Stimulated activated CD4-positive, alpha-beta T cell treated with anti-CD3 and anti-CD28 coated beads, TNF-alpha, amount 100 ng/mL, for 1 hour (primary cell): ENCODE data around the gene UBE2E1.

Experiments used
- DNase-seq, 3 donors: peaks; one replicate each; pipeline ENCODE4 v3.0.0-alpha.2; 2020; ENCODE audit warnings: low read depth in 3 of 3, low spot score in 1 of 3

Gene UBE2E1

DNA sequence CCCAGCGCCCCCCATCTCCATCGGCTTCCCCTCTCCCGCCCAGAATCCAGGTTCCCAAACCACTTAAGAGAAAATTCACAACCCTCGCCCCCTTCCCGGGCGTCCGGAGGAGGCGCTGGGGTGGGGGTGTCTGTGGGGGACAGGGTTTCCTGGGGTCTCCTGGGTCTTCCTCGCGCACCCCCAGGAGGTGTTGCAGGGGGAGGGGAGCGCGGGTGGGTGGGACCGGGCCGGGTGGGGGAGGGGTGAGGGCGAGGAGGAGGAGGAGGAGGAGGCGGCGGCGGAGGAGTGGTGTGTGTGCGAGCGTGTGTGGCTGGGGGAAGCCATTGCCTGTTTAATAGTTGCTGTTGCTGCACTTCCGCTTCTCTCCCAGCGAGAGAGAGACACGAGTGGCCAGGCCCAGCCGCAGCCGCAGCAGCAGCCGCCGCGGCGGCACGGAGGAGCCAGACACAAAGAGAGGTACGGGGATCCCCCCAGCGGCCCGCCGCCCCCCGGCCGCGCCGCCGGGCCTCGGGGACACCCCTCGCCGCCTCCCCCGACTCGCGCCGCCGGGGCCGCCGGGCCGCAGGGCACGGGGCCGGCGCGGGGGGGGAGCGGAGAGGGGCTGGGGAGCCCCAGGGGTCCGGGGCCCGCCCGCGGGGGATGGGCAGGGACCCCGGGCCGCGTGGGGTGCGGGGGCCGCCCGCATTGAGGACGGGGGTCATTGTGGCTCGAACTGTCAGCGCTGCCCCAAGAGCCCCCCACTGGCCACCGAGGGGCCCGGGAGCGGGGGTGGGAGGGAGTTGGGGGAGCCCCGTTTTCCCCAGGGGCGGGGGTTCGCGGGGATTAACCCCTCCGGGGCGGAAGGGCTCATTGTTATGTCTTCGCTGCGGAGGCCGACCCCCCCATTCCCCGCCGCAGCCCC lies at the start of gene UBE2E1:
Gene UBE2E1, plus strand, starts transcription at position 323 of the 901 bp plus-strand sequence. CDS start 1,315 bp downstream, outside the sequence.
- peak; percentile 36 to 44 (median 43) for DNase-seq

DNA sequence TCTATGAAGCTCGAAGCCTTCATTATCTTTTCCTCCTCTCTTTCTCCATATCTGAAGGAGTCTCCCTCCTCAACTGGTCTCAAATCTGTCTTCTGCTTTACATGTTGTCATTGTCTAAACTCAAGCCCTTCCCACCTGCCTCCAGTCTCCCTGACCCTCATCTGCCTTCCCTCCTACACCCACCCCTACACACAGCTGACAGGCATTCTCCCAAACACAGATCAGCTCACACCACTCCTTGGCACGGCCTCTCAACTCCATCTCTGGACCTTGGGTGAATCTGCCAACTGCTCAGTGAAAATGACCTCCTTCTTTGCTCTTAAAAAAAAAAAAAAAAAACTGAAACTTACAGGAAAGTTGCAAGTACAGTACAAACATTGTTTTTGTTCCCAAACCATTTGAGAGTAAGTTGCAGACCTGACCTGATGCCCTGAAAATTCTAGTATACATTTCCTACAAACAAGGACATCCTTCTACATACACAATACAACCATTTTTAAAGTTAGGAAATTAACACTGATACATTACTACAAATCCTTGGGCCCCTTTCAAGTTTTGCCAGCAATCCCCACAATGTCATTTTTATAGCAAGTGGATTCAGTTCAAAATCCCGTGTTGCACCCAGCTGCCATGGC lies 49.4 kb upstream of the UBE2E1 start:
- no peak for DNase-seq

DNA sequence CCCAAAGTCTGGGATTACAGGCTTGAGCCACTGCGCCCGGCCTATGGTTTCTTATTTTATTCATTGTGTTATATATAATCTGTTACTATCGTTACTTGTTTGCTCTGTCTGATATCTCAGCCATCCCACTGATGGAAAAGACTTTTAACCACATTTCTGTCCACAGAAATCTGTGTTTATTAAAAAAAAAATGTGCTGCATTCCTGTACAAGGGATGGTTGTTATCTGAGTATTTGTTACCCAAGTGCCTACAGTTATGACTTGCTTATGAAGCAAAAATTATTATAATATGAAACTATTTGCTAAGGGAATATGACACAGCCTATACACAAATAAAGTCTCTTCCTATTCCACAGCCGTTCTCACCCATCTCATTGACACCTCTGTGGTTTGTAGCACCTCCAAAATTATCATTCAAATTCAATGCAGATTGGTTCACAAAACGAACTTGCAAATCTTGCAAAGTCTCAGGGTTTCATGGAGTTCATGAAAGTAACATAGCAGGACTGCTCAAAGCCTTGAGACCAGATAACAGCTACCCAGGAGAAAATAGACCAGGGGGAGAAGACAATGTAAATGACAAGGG lies 47.4 kb upstream of the UBE2E1 start:
- no peak for DNase-seq

DNA sequence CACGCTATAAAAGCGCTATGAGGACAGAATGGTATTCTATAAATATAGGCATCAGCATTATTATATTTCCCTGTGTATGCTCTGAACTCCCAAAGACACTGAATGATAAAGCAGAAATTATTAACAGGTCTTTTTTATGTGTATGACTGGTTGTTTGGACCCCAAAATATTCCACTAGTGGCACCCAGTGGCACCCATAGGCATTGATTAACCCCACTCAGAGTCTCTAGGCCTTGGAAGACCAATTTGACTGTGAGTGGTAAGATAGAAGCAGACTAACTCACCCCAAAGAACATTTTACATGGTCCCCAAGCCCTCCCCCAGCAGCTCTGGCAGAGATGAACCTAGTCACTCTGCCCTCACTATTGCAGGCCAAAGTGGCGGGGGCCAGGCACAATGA lies 45.4 kb upstream of the UBE2E1 start:
- no peak for DNase-seq

DNA sequence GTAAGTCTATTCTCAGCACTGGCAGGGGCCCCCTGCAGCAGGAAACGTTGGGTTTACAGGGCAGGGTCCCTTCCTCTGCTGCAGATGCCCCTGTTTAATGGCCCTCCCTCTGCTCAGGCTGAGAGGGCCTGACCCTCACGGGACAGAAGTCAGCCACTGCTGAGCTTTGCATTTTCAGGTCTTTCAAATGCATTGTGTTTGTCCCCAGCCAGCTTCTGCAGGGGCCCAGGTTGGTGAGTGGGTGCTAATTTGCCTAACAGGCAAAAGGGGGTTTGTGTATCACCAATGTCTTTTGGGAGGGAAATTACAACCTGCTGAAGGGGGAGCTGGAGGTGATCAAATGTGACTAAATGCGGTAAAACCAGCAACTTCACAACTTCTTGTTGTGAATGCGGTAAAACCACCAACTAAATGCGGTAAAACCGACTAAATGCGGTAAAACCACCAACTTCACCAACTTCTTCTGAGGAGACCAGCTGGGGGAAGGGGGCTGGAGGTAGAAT lies 44.8 kb upstream of the UBE2E1 start:
- no peak for DNase-seq

DNA sequence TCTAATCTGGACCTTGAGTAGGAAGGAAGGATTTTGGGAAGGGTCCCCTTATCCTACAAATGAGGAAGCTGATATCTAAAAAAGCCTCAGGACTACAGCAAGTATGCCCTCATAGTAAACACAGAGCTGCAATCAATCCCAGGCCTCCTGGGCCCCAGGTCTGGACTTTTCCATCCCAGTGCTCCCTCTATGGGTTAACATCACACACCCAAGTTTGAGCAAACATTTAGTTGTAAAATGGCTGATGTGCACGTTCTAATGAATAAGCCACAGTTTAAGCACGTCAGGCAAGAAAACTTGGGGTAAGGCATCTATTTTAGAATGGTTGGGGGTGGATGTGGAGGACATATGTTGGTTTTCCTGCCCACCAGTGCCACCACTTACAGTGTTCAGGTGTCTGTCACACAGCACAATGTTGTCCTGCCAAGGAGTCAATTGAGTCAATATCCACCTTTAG lies 44.3 kb upstream of the UBE2E1 start:
- no peak for DNase-seq

DNA sequence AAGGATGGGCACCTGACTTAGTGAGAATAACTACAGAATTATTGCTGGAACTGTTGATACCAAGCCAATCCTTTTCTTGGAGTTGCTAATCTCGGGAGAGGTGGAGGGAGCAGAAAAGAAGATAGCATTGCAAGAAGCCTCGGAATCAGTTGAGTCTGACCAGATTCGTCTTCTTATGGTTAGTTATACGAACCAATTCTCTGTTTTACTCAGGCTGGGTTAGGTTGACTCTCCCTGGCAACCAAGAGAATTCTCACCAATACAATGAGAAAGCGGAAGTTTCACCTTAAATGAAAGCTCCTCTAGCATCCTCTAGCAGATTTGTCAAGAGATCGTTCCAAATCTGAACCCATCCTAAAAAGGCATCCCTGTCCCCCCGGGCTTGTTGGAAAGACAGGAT lies 43.5 kb upstream of the UBE2E1 start:
- DNase-seq, result no peak

DNA sequence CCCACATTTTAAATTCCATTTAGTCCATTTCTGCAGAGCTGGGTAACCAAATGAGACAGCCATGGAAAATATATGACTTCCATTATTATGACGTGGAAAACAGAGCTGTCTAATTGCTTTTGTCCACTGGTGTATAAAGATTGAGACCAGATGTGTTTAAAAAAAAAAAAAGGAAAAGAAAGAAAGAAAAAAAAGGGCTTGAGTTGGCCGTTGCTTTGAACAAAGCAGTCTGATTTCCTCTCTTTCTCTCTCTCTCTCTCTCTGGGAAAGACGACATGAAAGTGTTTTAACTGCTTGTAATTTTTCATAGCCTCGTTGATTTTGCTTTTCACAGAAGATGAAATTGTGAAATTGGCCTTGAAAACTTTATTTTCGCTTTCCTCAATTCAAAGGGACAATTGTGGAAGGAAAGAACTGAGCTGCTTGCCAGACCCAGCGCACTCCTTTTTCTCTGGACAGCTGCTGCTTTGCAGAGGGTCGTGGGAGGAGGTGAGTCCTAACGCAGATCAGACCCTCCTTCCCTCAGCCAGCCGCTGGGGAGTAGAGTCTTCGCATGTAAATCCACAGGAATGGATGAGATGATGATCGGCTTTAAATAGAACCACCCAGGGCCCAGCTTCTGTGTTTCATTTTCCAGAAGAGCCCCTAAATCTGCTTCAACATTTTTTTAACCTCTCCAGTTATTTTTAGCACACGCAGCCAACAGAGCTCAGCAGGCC lies 42.8 kb upstream of the UBE2E1 start:
- DNase-seq, result no peak

DNA sequence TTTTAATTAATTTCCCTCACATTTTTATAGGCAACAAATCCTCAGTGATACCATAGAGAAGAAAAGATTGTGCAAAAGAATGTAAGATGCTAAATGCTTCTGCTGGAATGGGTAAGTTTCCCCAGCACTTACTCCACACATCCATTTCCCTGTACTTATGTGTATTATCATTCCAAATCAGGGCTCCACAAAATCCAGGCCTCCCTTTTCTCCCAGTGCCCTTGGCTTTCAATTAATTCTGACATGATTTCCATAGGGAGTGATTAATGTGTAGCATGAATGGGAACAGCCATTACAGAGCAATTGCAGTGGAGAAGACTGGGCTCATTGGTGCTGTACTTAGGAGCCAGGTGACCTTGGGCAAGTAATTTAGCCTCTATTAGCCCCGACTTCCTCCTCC lies 41.3 kb upstream of the UBE2E1 start:
- DNase-seq, result no peak

DNA sequence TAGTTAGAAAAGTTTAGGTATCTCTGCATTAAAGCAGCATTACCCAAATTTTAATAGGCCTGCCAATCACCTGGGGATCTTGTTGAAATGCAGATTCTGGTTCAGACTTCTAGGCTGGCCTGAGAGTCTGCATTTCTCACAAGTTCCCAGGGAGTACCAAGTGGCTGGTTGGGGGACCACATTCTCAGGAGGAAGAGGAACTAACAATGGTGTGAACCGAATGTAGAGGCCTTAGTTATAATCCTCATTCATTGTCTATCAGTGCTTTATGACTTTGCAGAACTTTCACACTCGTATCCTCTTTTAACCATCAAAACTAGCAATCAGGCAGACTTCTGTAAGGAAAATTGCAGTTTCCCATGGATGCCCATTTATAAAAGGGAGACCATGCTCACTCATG lies 38.2 kb upstream of the UBE2E1 start:
- no peak for DNase-seq

DNA sequence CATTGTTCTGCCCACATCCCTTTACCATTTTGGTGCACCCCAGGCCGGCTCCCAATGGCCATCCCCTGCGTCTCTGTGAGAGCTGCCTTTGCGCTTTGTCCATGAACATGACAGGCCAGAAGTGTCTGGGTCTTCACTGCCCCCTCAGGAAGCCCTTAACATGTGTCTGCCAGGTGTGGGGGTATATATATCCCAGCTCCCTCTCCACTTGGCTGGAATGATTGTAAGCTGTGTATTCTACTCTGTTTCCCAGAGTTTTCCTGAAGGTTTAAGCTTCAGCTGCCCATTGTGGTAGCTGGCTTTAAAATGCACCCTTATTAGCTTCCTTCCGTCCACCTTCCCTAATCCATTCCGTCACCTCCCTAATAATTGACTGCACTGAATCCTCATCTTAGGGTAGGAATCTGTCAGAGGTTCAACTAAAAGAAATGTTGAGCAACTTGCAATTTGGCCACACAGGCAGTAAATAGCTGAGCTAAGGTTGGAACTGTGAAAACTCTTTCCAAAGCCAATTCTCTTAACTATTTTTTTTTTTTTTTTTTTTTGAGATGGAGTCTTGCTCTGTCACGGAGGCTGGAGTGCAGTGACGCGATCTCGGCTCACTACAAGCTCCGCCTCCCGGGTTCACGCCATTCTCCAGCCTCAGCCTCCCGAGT lies 30.4 kb upstream of the UBE2E1 start:
- DNase-seq, result no peak

DNA sequence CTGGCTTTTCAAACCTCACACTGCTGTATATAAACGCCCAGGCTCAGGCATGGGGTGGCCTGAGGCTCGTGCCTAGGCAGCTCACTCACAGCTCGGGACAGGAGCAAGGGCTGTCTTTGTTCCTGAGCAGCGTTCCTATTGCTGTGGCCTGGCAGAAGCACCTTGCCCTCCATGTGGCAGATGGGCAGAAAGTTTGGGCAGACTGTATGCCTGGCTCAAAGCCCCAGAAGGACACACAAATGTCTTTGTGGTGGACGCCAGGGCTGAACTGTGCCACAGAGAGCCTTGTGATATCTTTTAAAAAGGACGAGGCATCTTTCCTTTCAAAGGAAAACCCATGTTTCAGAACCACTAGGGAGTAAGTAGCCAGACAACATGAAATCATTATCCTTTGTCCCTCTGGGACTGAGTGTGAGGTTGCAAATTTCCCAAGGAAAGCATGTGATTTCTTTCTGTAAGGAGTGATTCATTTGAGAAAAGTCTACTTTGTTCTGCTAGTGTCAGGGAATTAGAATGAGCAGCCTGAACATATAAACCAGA lies 29.3 kb upstream of the UBE2E1 start:
- no peak for DNase-seq

DNA sequence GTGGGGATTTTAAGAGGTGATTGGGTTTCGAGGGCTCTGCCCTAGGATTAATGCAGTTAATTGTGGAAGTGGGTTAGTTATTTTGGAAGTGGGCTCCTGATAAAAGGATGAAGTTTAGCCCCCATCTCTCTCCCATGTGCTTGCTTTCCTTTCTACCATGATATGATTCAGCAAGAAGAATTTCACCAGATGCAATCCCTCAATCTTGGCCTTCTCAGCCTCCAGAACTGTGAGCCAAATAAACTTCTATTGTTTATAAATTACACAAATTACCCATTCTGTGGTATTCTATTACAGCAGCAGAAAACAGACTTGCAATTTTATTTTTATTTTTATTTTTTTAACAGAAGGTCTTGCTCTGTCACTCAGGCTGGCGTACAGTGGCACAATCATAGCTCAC lies 27.3 kb upstream of the UBE2E1 start:
- no peak for DNase-seq

DNA sequence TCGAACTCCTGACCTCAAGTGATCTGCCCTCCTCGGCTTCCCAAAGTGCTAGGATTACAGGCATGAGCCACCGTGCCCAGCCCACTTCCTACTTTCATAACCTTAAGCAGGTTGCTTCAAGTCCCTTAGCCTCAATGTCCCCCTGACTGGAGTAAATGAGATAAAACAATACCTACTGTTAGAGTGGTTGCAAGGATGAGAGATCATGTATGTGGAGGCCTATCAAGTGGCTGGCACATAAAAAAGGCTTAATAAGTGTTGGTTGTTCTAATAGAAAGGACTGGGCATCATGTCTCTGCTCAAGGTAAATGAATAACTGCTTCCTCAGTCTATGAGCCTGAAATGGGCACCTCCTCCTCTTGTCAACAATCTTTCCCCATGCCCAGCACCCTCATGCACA lies 25.9 kb upstream of the UBE2E1 start:
- DNase-seq, result no peak

DNA sequence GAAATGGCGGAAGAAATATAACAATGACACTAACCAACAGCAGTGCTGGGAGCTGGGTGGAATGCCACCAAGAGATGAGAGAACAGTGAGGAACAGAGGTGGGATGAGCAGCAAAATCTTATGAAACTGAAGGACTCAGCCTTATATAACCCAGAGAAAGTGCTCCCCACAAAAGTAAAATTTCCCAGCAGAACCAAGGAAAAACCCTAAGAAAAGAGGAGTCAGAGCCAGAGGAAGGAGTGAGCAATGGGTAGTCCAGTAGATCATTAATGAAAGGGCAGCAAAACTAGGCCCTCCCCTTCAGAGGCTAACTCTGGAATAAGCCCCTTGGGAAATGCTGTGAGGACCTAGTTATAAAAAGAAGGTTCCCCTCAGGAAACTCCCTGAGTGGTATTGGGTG lies 24.7 kb upstream of the UBE2E1 start:
- no peak for DNase-seq

DNA sequence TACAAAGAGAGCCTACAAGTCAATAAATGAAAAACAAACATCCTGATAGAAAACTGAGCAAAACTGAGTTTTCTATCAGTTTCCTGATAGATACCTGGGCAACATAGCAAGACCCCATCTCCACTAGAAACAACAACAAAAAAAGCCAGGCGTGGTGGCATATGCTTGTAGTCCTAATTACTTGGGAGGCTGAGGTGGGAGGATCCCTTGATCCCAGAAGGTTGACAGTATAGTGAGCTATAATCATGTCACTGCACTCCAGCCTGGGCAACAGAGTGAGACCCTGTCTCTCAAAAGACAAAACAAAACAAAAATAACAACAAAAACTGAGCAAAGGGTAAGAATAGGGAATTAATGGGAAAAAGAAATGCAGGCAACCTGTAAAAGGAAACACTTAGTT lies 23.9 kb upstream of the UBE2E1 start:
- DNase-seq, result no peak

DNA sequence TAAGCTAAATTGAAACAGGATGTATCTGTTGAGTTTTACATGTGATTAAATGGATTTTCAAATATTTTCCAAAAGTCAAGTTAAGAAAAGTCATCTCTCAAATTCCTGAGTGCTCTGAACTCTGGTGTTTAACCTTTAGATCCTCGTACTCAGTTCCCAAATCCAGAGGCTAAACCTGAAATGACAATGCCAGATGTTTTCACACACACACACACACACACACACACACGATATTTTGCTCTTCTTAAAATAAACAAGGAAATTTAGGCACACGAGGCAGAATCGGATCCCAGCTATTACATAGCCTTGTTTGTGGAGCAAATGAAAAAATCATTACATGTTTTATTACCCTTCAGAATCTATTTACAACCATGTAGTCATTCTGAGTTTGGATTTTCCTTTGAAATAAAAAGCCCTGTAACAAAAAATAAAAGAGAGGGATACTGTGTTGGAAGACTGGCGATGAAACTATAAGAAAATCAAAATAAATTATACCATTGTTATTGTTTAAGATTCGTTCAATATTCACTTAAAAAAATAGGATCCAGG lies 20.6 kb upstream of the UBE2E1 start:
- no peak for DNase-seq

DNA sequence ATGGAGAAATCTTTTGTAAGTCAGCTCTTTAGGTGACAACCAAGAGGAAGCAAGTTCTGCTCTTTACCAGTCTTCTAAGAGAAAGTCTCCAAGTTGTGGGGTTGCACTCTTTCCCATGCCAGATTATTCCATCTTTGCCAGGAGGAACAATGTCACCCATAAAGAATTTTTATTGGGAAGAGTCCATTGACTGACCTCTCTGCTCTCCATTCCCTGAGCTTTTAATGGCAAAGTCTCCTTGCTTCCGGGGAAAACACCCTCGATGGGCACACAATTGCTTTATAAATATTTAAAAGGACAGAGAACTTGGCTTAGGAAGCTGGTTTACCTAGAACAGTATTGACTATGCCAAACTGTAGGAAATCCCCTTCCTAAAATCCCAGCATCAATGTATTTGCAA lies 19.9 kb upstream of the UBE2E1 start:
- DNase-seq, result no peak

DNA sequence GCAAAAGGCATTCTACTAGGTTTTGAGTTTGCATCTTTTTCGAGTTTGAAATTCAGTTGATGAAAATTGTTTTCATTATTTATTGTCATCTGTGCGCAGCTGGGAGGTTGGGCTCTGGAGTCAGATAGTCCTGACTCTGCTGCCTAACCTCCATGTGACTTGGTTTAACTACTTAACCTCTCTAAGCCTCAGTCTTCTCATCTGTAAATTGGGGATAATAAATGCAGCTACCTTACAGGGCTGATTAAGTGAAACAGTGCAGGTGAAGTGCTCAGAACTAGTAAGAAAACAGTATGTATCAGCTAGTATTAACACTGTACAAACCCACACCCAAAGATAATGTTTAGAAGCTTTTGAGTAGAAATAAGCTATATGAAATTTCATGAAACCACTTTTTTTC lies 14.1 kb upstream of the UBE2E1 start:
- DNase-seq, result no peak

DNA sequence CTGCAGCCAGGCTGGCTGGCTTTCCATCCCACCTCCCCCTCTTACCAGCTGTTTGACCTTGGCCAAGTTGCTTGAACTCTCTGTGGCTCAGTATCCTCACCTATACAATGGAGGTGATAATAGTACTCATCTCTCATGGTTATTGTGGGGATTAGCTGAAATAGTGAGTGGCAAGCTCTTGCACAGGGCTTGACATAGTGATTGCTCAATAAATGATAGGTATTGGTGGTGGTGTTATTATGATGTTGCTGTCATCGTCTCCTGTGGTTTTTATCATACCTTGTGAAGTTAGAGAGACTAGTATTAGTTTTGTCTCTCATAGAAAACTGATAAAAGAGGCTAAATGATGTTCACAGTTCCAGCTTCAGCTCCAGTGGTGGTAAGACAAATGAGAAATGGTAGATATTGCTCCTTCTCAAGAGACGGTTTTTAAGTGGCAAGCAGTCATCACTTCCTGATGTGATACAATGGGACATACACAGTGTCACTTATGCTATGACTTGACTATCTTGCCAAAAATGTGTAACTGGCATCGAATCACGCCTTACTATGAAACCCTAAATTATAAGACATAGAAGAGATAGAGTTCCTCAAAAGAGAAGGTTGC lies 12.1 kb upstream of the UBE2E1 start:
- DNase-seq, result no peak
